Measurements from ENCODE around the gene CD7.

Gene CD7

GRCh38 chr17:82267575-82268379, 49.6 kb downstream of the CD7 start:
- DNase-seq (ENCODE audit: extremely low spot score, insufficient read length, low read depth) (no peak), FAIRE-seq (no peak)

DNA sequence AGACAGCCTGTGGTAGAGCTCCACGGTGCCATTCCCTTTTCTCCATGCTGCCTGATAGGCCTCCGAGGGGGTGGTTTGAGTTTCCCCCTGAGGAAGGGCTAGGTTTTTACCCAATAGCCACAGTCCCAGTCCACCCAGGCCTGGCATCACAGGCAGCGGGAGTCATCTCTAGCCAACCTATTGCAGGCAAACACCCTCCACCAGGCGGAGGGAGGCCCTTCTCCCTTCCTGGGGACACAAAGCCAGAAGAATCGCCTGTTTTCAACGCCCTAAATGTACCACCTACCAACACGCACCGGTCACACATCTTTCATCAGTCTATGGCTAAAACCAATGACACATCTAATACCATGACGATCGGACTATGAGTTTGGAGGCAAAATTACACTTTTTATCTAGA, 51.3 kb downstream of the CD7 start:
- no peak for FAIRE-seq
- DNase-seq (ENCODE audit: extremely low spot score, insufficient read length, low read depth): no peak

Data from GM18507 (cell line).